ENCODE data around the gene PARD6B. TPM values are rescaled to one million over a fixed set of nuclear protein-coding genes. Genes with fewer than 3 reads are reported as not detected.

The PARD6B gene
- total and polyA plus RNA-seq, 2 of the 13 experiments (the other 11 are each of a cell fraction or from before 2014, with no cell fraction given), result 6.9 to 22.2 TPM

DNA sequence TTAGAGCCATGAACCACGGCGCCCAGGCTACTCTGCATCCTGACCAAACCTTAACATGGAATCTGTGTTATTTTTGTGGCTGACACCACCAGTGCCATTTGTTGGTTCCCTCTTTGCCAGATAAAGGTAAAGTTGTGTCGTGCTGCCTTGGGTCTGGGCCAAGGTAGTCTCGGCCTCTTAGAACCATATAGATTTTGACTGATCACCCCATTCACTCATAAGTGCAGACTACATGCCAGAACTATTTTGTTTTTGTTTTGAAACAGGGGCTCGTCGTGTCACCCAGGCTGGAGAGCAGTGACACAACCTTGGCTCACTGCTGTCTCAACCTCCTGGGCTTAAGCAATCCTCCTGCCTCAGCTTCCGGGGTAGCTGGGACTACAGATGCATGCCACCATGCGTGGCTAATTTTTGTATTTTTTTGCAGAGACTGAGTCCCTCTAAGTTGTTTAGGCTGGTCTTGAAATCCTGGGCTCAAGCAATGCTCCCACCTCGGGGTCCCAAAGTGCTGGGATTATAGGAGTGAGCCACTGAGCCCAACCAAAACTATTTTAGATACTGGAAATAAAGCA is 20.8 kb upstream of the PARD6B start (continued):
- TF ChIP-seq TFDP2 (CRISPR knock-in tag; IDR thresholded peaks at IDR 0.05) (no peak), ZNF550 (CRISPR knock-in tag; IDR thresholded peaks at IDR 0.05; ENCODE audit: borderline replicate concordance) (no peak), ADNP (CRISPR knock-in tag; IDR thresholded peaks at IDR 0.05) (no peak), KAT7 (CRISPR knock-in tag; IDR thresholded peaks at IDR 0.05; ENCODE audit: borderline replicate concordance) (no peak; the same call in 1 of the 2 replicates), SMAD1 (CRISPR knock-in tag; IDR thresholded peaks at IDR 0.05; ENCODE audit: borderline replicate concordance, low read depth) (no peak), IKZF4 (CRISPR knock-in tag; IDR thresholded peaks at IDR 0.05; ENCODE audit: borderline replicate concordance, low read depth, not compliant biosample characterization) (no peak), RXRB (CRISPR knock-in tag; IDR thresholded peaks at IDR 0.05; ENCODE audit: borderline replicate concordance) (peak; percentile 54; the same call in 1 of the 2 replicates), ZNF138 (CRISPR knock-in tag; IDR thresholded peaks at IDR 0.05; ENCODE audit: low read depth) (no peak), MTA3 (CRISPR knock-in tag; IDR thresholded peaks at IDR 0.05) (no peak), ZZZ3 (CRISPR knock-in tag; IDR thresholded peaks at IDR 0.05; ENCODE audit: borderline replicate concordance) (no peak), ZNF274 (CRISPR knock-in tag; IDR thresholded peaks at IDR 0.05) (no peak), YY1 (IDR thresholded peaks at IDR 0.05; ENCODE audit: insufficient read depth, insufficient replicate concordance, low read depth, low read length) (no peak), BCL3 (CRISPR knock-in tag; IDR thresholded peaks at IDR 0.05) (no peak), NAIF1 (CRISPR knock-in tag; IDR thresholded peaks at IDR 0.05; ENCODE audit: borderline replicate concordance) (no peak), JARID2 (CRISPR knock-in tag; IDR thresholded peaks at IDR 0.05; ENCODE audit: insufficient replicate concordance) (peak; percentile 10), ZC3H4 (CRISPR knock-in tag; IDR thresholded peaks at IDR 0.05; ENCODE audit: borderline replicate concordance) (no peak), MIER2 (CRISPR knock-in tag; IDR thresholded peaks at IDR 0.05) (no peak), REL (CRISPR knock-in tag; conservative IDR thresholded peaks at IDR 0.05) (no peak), ZNF75D (CRISPR knock-in tag; IDR thresholded peaks at IDR 0.05; ENCODE audit: borderline replicate concordance) (no peak)
- TF ChIP-seq, protein P1, sequence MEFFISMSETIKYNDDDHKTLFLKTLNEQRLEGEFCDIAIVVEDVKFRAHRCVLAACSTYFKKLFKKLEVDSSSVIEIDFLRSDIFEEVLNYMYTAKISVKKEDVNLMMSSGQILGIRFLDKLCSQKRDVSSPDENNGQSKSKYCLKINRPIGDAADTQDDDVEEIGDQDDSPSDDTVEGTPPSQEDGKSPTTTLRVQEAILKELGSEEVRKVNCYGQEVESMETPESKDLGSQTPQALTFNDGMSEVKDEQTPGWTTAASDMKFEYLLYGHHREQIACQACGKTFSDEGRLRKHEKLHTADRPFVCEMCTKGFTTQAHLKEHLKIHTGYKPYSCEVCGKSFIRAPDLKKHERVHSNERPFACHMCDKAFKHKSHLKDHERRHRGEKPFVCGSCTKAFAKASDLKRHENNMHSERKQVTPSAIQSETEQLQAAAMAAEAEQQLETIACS (CRISPR knock-in tag; IDR thresholded peaks at IDR 0.05), result no peak
- TF ChIP-seq, protein P2, sequence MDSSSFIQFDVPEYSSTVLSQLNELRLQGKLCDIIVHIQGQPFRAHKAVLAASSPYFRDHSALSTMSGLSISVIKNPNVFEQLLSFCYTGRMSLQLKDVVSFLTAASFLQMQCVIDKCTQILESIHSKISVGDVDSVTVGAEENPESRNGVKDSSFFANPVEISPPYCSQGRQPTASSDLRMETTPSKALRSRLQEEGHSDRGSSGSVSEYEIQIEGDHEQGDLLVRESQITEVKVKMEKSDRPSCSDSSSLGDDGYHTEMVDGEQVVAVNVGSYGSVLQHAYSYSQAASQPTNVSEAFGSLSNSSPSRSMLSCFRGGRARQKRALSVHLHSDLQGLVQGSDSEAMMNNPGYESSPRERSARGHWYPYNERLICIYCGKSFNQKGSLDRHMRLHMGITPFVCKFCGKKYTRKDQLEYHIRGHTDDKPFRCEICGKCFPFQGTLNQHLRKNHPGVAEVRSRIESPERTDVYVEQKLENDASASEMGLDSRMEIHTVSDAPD (CRISPR knock-in tag; IDR thresholded peaks at IDR 0.05), result no peak

Measured in HepG2 (cell line).